HG03469 (cell line): ENCODE results near the gene RGS19.

Source experiments
- ATAC-seq: cut with Tn5 transposase; IDR thresholded peaks from one replicate; pipeline ENCODE4 v1.9.1; 2021; ENCODE audit warnings: mild to moderate bottlenecking, moderate library complexity, moderate number of reproducible peaks; ENCODE audit not compliant: unreplicated experiment

Gene RGS19

DNA sequence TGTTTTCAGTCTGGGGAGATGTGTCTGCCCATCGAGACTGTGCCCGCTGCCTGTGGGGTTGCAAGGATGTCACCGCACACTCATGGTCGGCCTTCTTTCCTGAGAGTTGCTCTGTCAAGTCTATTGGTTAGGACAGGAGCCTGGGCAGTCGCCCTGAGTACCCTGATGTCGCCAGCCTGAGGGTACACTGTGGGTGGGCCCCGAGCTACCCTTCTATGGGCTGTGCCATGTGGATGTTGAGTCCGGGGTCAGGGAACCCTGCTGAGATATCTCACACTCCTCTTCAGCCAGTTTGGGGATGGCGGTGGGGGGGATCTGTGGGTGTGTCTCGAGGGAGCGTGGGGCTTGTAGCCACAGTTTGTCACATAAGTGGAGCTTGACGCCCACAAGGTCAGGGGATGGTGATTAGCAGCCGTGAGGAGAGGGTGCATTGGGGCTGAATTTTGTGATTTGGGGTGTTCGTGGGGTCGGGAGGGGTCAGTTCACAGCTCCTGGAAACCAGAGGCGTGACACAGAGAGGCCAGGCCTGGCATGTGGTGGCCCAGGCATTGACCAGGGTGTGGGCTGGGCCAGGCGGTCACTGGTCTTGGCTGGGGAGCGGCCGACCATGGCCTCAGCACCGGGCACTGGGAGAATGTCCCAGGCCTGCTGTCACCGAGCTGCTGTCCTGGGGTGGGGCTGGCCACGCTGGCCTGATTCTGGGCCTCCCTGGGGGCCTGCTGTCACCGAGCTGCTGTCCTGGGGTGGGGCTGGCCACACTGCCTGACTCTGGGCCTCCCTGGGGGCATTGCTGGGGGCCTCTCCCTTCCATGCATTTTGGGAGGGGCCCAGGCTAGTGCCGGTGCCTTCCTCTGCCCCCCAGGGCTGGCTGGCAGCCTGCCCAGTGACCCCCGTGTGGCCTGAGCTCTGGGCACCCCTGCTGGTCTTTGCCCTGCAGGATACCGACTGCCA is 29.7 kb upstream of the RGS19 start:
- no peak for ATAC-seq

DNA sequence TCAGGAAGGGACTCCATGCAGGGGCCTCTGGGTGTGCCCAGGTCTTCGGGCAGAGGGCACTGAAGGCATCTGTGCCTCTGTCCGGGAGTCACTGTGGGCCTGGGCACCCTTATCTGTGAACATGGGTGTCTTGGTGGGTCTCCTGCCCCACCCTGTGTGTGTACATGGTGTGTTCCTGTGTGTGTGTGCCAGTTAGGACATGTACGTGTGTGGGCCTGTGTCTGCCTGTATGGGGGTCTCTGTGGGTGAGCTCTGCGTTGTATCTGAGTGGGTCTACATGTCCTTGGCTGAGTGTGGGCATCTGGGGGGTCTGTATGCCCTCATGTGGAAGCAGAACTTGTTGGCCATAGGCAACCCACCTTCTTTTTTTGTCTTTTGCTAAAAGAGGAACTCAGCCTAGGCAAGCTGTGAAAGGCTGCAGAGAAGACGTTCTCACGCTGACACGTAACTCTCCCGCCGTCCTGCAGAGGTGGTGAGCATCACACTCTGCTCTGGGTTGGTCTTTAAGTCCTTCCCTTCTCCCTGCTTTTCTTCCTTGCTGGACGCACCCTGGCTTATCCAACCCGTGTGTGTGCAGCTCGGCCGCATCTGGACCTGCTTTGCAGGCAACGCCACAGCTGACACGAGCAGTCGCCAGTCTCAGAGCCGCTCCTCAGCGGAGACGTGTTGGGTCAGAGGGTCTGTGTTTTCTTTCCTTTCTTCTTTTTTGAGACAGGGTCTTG is 28.6 kb upstream of the RGS19 start:
- no peak for ATAC-seq

GRCh38 chr20:64106981-64107735 is 27.8 kb upstream of the RGS19 start, which contains the start of gene NPBWR2:
TSS of gene NPBWR2 (minus strand) at chr20:64107565. CDS start at chr20:64106831, 734 bp downstream.
- ATAC-seq = no peak

DNA sequence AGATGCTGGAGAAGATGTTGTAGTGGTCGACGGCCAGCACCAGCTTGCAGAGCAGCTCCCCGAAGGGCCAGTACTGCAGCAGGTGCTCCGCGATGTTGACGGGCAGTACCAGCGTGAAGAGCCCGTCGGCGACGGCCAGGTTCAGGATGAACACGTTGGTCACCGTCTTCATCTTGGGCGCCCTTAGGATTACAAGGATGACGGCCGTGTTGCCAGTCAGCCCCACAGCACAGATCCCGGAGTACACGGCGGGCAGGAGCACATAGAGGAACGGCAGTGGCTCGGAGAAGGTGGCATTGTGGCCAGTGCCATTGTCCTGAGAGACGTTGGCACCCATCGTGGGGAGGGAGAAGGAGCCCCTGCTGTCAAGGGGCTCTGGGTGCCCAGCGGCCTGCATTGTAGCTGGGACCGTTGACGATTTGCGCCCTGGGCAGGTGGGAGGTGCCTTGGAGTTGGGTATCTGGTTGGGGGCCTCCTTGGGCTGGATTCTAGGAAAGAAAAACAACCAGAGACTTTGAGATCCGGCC is 27.2 kb upstream of the RGS19 start:
- ATAC-seq = no peak

- no peak for ATAC-seq
These were observed 26.6 kb upstream of the RGS19 start for GRCh38 chr20:64105846-64106434.

- no peak for ATAC-seq
These were observed 25.5 kb upstream of the RGS19 start for GRCh38 chr20:64104667-64105451.

DNA sequence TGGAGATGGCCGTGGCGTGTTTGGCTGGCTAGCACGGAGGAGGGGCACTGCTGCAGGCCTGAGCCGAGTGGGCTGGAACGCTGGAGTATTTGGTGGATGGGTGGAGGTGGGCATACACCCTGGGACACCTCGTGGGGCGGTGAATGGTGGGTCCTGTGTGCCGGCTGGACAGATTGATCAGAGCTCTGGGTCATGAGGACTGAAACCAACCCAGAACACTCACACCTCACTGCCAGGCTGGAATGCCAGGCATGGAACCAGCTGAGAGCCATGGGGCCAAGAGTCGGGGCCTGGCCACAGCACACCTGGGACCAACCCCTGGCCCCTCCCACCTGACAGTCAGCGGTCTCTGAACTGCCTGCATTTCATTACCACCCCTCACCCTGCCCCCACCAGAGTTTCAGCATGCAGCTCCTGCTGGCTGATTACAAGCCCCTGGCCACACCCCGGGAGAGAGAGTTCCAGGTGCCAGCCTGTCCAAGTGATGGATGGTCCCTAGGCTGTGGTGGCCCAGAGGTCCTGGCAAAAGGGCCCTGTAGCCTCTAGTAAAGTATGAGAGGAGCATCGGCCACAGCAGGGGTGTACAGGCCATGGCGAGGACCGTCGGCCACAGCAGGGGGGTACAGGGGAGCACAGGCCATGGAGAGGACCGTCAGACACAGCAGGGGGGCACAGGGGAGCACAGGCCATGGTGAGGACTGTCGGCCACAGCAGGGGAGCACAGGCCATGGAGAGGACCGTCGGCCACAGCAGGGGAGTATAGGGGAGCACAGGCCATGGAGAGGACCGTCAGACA is 24.8 kb upstream of the RGS19 start:
- no peak for ATAC-seq

DNA sequence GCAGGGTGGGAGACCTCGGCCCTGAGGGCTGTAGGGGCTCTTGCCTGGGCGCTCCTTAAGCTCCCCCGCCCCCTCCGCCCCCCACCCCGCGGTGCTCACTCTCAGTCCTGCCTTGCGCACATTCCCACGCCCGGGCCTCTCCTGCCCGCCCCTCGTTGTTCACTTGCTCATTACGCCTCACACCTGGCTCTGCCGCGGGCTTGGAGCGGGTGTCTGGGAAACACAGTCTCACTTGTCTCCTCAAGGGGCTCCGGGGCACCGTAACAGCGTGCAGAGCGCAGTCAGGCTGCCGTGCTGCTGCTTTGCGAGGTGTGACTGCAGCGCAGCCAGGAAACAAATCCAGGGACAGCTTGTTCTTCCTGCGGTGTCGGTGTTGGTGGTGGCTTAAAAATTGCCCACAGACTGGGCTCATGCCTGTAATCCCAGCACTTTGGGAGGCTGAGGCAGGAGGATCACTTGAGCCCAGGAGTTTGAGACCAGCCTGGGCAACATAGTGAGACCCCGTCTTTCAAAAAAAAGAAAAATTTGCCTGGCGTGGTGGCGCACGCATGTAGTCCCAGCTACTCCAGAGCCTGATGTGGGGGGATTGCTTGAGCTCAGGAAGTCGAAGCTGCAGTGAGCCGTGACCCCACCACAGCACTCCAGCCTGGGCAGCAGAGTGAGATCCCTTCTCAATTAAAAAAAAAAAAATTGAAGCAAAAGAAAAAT is 23.5 kb upstream of the RGS19 start:
- ATAC-seq = no peak

DNA sequence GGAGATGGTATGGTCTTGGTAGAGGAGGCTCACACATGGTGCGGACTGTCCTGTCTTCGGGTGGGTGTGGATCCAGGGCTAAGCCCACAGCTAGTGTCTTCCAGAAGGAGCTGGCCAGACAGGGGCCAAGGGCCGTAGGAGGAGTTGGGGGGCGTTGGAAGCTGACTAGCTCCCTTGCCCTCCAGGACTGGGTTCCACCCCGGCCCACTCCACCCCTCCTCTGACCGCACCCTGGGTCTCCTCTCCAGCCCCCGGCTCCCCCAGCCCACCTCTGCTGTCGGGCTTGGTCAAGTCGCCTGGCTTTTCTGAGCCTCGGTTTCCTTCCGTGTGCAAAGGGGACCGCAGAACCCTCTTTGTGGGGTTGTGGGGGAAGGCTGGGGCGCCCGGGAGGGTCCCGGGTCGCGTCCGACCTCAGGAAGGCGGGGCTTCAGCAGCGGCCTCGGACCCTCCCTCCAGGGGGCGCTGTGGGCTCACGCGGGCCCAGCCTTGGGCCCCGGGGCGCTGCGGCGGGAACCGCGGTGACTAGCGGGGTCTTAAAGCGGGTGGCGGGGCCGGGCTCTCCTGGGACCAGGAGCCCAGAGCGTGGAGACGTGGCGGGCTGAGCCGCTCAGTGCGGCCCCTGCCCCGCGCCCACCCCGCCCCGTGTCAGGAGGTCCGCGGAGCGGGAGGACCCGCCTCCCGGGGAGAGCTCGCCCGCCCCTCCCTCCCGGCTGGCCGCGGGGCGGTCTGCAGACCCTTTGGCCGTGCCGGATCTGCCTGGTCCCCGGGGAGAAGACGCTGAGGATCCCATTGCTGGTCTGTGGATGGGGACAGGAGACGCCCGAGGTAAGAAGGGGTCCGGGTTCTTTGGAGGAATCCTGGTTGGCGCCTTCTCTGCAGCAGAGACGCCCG is 22.7 kb upstream of the RGS19 start:
- no peak for ATAC-seq

- ATAC-seq = no peak
These were observed 21.8 kb upstream of the RGS19 start for GRCh38 chr20:64100946-64101688.

GRCh38 chr20:64100566-64100888 is 21.2 kb upstream of the RGS19 start:
- no peak for ATAC-seq

- ATAC-seq = no peak
These were observed 20.7 kb upstream of the RGS19 start for GRCh38 chr20:64099880-64100565.

- ATAC-seq = no peak
These were observed 19.9 kb upstream of the RGS19 start for GRCh38 chr20:64099086-64099786.

DNA sequence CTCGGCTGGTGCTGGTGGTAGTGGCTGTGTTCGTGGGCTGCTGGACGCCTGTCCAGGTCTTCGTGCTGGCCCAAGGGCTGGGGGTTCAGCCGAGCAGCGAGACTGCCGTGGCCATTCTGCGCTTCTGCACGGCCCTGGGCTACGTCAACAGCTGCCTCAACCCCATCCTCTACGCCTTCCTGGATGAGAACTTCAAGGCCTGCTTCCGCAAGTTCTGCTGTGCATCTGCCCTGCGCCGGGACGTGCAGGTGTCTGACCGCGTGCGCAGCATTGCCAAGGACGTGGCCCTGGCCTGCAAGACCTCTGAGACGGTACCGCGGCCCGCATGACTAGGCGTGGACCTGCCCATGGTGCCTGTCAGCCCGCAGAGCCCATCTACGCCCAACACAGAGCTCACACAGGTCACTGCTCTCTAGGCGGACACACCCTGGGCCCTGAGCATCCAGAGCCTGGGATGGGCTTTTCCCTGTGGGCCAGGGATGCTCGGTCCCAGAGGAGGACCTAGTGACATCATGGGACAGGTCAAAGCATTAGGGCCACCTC is 19.2 kb upstream of the RGS19 start:
- ATAC-seq = no peak

- ATAC-seq = no peak
These were observed 17.2 kb upstream of the RGS19 start for GRCh38 chr20:64096535-64096934.
